Skeletal muscle tissue (tissue), 4 donors: Measurements from ENCODE around the gene STK35. TPM values are rescaled to one million over a fixed set of nuclear protein-coding genes. Genes with fewer than 3 reads are reported as not detected.
A peak's percentile ranks its signal among the peaks of the same experiment; 100 is the strongest.

Experiments used
- H3K27ac ChIP-seq: one replicate; pipeline ENCODE4 v1.7.0; 2013; ENCODE audit warnings: mild to moderate bottlenecking, low read depth, low read length, inconsistent platforms
- H3K27me3 ChIP-seq, 3 donors: one replicate each; pipeline ENCODE4 v1.7.0; 2013; ENCODE audit warnings: low read length in 3 of 3; ENCODE audit not compliant: control insufficient read depth in 3 of 3, insufficient read depth in 3 of 3
- H3K36me3 ChIP-seq, 3 donors: one replicate each; pipeline ENCODE4 v1.7.0; 2013; ENCODE audit warnings: low read length in 3 of 3; ENCODE audit not compliant: control insufficient read depth in 3 of 3, insufficient read depth in 3 of 3
- H3K4me1 ChIP-seq, 3 donors: one replicate each; pipeline ENCODE4 v1.7.0; 2013; ENCODE audit warnings: low read length in 3 of 3, mild to moderate bottlenecking in 3 of 3; ENCODE audit not compliant: control insufficient read depth in 3 of 3, insufficient read depth in 3 of 3
- H3K4me3 ChIP-seq, 3 donors: one replicate each; pipeline ENCODE4 v1.7.0; 2013; ENCODE audit warnings: low read length in 3 of 3
- H3K9ac ChIP-seq, 3 donors: one replicate each; pipeline ENCODE4 v1.7.0; 2013; ENCODE audit warnings: low read length in 3 of 3, mild to moderate bottlenecking in 3 of 3, moderate library complexity in 2 of 3, low read depth in 1 of 3
- H3K9me3 ChIP-seq, 3 donors: one replicate each; pipeline ENCODE4 v1.7.0; 2013; ENCODE audit warnings: low read length in 3 of 3; ENCODE audit not compliant: control insufficient read depth in 3 of 3
- total RNA-seq: library from RNA; depleted of rRNA; stranded (reverse); fragments of >200 nt; gene quantifications from one replicate; pipeline ENCODE4 v1.2.3, GENCODE V29; 2014
- donor health status: Osteomylitis.

Gene STK35
- total RNA-seq, 1 donor from 2014 or later: 7.8 TPM

DNA sequence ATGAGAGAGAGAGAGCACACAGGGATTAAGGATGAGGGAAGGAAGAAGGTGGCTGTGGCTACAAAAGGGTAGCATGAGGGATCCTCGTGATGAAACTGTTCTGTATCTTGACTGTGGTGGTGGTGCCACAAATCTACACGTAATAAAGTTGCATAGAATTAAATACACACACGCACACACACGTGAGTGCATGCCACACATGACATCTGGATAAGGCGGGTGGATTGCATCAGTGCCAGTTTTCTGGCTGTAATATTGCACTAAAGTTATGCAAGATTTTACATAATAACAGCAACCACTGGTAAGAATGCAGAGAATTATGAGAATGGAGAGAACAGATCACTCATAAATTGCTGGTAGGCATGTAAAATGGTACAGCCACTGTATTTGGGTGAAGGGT is 16.9 kb upstream of the STK35 start:
- H3K9ac ChIP-seq: no peak overlapping the region
- peaks cover 0 to 3% (median 0%) of the 10 kb centered on the region in 3 donors for H3K9me3 ChIP-seq
- H3K36me3 ChIP-seq: no peaks in the 10 kb centered on the region
- H3K27me3 ChIP-seq: peaks cover 2 to 15% (median 5%) of the 10 kb centered on the region in 3 donors
- no peak overlapping the region for H3K4me3 ChIP-seq
- no peaks in the 10 kb centered on the region for H3K4me1 ChIP-seq
- H3K27ac ChIP-seq: no peak overlapping the region

DNA sequence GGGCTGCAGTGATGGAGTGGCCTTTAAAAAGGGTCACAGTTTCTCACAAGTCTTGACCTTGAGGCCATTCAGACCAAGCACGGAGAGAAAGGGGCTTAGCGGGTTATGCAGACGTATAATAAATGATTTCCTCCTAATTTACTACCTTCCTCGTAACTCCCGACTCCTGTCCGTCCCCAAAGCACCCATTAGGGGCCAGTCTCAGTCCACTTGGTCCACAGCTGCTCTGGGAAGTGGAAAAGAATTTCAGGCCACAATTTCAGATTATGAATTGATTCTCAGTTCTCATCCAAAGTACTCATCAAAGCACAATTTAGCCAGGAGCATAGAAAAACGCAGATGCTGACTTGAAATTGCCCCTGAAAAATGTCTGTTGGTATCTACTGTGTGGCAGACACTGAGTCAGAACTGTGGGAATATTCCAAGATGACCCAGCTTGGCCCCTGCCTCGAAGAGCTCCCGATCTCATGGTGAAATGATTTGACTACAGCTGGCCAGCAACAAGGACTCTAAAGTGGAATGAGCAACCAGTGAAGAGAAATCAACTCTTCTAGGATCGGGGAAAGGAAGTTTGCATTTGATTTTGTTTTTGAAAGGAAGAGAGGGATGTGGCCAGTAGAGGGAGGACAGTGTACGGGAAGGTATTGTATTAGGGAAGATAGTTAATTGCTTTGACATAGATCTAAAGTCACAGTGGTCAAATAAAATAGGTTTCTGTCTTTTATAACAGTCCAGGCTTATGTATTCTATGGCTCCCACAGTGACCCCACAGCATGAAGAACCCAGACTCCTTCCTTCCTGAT is 15.2 kb upstream of the STK35 start:
- no peaks in the 10 kb centered on the region for H3K36me3 ChIP-seq
- no peak overlapping the region for H3K27ac ChIP-seq
- no peak overlapping the region for H3K9ac ChIP-seq
- no peak overlapping the region for H3K4me3 ChIP-seq
- peaks cover 2 to 15% (median 4%) of the 10 kb centered on the region in 3 donors for H3K27me3 ChIP-seq
- H3K4me1 ChIP-seq: no peaks in the 10 kb centered on the region
- no peaks in the 10 kb centered on the region for H3K9me3 ChIP-seq

DNA sequence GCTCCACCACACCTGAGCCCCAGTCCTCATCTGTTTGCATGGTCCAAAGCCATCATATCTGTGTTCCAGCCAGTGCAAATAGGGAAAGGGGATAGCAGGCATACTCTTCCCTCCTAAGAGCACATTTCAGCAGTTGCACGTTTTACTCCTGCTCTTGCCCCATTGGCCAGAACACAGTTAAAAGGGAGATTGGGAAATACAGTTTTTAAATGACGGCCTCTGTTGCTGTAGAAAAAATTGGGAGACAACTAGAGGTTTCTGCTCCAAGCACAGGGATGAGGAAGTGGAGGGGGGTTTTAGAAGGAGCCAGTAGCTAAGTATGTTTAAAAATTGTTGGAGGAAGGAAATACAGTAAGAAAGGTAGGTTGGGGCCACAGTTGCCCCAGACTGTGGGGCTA is 14.6 kb upstream of the STK35 start:
- no peaks in the 10 kb centered on the region for H3K9me3 ChIP-seq
- H3K4me3 ChIP-seq: no peak overlapping the region
- H3K36me3 ChIP-seq: no peaks in the 10 kb centered on the region
- no peak overlapping the region for H3K9ac ChIP-seq
- no peaks in the 10 kb centered on the region for H3K4me1 ChIP-seq
- peaks cover 2 to 15% (median 4%) of the 10 kb centered on the region in 3 donors for H3K27me3 ChIP-seq
- no peak overlapping the region for H3K27ac ChIP-seq

DNA sequence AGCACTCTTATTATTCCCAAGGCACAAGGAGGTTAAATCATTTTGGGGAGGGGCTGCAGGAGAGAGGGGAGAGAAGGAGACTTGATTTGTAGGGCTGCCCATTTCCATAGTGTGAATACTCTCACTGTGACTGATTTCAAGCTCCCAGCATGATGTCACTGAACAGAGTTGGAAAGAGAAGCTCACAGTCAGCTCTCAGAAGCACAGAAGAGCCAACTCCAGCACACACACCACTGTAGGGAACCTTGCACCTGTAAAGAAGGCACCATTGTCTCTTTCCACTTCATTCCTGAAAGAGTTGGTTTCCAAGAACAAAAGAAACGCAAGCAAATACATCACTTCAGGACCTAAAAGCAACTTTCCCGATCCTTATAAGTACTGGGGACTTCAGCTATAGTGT is 12.7 kb upstream of the STK35 start:
- Histone ChIP-seq H3K4me1 (no peaks in the 10 kb centered on the region), H3K27me3 (peaks cover 10 to 21% (median 11%) of the 10 kb centered on the region in 3 donors), H3K9ac (no peak overlapping the region), H3K9me3 (no peaks in the 10 kb centered on the region), H3K36me3 (no peaks in the 10 kb centered on the region), H3K27ac (no peak overlapping the region), H3K4me3 (no peak overlapping the region)

DNA sequence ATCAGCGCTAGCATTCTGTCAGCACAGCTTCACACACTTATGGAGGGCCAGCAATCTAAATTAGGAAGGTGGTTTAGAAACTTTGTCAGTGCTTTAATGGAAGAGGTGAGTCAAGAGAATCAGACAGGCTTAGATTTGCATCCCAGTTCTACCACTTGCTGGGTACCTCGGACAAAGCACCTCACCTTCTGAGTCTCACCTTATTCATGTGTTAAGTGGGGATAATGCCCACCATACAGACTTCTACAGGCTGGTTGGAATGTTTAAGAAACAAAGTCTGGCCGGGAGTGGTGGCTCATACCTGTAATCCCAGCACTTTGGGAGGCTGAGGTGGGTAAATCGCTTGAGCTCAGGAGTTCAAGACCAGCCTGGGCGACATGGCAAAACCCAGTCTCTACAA is 12.2 kb upstream of the STK35 start:
- H3K9ac ChIP-seq: no peak overlapping the region
- H3K4me3 ChIP-seq: no peak overlapping the region
- no peaks in the 10 kb centered on the region for H3K9me3 ChIP-seq
- H3K27ac ChIP-seq: no peak overlapping the region
- H3K36me3 ChIP-seq: no peaks in the 10 kb centered on the region
- no peaks in the 10 kb centered on the region for H3K4me1 ChIP-seq
- H3K27me3 ChIP-seq: peaks cover 15 to 27% (median 16%) of the 10 kb centered on the region in 3 donors

DNA sequence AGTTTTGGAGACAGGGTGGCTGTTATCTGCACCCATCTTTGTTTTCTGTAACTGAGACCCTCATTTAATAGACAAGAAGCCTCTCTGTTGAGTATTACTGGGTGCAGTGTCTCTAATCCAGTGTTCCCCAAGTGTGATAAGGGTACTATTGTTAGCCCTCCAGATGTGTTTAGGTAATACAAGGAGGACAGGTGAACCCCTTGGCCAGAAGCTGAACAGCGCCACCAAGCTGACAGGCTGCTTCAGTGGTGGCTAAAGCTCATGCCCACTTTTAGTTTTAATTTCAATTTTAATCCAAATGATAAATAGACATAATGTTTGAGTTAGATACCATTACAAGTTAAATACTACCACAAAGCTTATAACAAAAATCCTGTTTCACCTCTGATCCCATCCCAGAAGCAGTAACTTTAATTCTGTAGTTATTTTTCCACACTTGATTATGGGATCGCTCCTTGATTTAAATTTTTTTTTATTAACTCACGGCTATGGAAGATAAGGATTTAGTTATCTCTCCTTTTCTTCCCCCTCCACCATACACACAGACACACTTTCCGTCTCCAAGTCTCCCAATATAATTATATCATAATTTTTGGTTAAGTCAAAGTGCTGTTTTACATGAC is 8.4 kb upstream of the STK35 start:
- Histone ChIP-seq H3K27me3 (peaks cover 23 to 30% (median 28%) of the 10 kb centered on the region in 3 donors), H3K9ac (no peak overlapping the region), H3K27ac (no peak overlapping the region), H3K4me1 (no peaks in the 10 kb centered on the region), H3K36me3 (no peaks in the 10 kb centered on the region), H3K4me3 (no peak overlapping the region), H3K9me3 (no peaks in the 10 kb centered on the region)

DNA sequence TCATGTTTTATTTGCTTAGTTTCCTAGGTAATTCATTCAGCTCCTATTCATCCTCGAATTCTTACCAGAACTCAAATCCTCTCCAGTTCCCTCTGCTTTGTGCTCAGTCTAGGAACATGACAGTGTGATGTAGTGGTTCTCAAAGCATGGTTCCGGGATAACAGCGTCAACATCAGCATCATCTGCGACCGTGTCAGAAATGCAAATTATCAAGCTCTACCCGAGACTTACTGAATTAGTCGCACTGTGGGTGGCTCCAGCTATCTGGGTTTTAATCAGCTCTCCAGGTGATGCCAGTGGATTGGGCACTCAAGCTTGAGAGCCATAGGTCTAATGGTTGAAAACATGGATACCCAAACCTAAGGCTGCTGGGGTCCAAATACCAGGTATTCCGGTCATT is 7.7 kb upstream of the STK35 start:
- no peak overlapping the region for H3K27ac ChIP-seq
- H3K9me3 ChIP-seq: no peaks in the 10 kb centered on the region
- no peak overlapping the region for H3K4me3 ChIP-seq
- H3K9ac ChIP-seq: no peak overlapping the region
- H3K4me1 ChIP-seq: no peaks in the 10 kb centered on the region
- peaks cover 23 to 28% (median 25%) of the 10 kb centered on the region in 3 donors for H3K27me3 ChIP-seq
- H3K36me3 ChIP-seq: no peaks in the 10 kb centered on the region

DNA sequence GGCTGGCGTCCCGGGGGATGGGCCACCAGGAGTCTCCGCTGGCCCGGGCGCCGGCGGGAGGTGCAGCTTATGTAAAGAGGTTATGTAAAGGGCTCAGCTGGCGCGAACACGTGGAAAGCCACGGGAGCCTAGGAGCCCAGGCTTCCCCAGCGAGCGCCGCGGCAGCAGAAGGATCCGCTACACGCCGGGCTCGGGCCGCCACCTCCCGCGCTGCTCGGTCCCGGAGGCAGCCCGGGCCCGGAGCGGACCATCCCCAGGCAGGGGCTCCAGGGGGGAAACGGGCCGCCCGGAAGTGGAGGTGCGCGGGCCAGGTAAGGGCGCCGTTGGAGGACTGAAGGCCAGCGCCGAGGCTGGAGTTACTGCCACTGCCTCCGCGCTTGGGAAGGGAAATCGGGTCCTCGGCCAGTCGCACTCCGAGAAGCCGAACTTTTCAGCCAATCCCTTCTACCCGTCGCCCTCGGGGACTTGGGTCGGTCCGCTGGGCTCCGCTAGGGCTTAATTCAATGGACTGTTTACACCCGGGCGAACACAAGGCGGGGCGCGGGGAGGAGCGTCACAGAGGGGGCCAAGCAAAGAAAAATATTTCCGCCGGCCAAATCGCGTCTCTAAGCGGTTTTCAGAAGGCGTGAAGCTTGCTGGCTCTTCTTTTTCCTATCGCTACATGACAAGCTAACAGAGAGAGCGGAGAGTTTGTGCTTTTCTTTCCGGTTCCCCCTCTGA is 398 bp downstream of the STK35 start:
- peaks cover 36 to 46% (median 38%) of the 10 kb centered on the region in 3 donors for H3K4me1 ChIP-seq
- H3K9me3 ChIP-seq: no peaks in the 10 kb centered on the region
- H3K36me3 ChIP-seq: peaks cover 0 to 3% (median 3%) of the 10 kb centered on the region in 3 donors
- H3K4me3 ChIP-seq: peak overlapping the region; percentile 92 to 98 (median 96)
- no peaks in the 10 kb centered on the region for H3K27me3 ChIP-seq
- H3K9ac ChIP-seq: peak overlapping the region; percentile 98 to 99 (median 99)
- H3K27ac ChIP-seq: peak overlapping the region; percentile 100

DNA sequence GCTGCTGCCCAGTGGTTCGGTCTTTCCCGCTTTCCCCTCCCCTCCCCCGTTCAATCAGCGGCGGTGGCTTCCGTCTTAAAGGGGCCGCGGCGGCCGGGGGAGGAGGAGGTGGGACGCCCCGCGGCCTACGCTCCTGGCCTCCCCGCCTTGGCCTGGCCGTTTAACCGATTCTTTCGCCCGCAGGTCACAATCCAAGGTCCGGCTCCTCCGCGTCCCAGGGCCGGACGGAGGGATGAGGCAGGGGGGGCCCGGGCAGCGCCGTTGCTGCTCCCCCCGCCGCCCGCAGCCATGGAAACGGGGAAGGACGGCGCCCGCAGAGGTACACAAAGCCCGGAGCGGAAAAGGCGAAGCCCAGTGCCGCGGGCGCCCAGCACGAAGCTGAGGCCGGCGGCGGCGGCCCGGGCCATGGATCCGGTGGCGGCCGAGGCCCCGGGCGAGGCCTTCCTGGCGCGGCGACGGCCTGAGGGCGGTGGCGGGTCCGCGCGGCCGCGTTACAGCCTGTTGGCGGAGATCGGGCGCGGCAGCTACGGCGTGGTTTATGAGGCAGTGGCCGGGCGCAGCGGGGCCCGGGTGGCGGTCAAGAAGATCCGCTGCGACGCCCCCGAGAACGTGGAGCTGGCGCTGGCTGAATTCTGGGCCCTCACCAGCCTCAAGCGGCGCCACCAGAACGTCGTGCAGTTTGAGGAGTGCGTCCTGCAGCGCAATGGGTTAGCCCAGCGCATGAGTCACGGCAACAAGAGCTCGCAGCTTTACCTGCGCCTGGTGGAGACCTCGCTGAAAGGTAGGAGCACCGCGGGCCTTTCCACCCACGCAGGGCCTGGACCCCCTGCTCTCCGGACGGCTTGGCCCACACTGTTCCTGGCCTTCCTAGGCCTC is 1.2 kb downstream of the STK35 start:
- H3K9me3 ChIP-seq: no peaks in the 10 kb centered on the region
- H3K4me3 ChIP-seq: peak overlapping the region; percentile 92 to 98 (median 96)
- peaks cover 0 to 3% (median 3%) of the 10 kb centered on the region in 3 donors for H3K36me3 ChIP-seq
- no peaks in the 10 kb centered on the region for H3K27me3 ChIP-seq
- H3K27ac ChIP-seq: peak overlapping the region; percentile 100
- H3K9ac ChIP-seq: peak overlapping the region; percentile 98 to 99 (median 99)
- peaks cover 41 to 54% (median 42%) of the 10 kb centered on the region in 3 donors for H3K4me1 ChIP-seq
